ENCODE data around the gene ASXL3. TPM values are rescaled to one million over a fixed set of nuclear protein-coding genes. Genes with fewer than 3 reads are reported as not detected.

Gene ASXL3
- total and polyA plus RNA-seq, 3 experiments from 2014 or later, result not detected

GRCh38 chr18:33761363-33761762 is 183.3 kb downstream of the ASXL3 start:
- H3K9me3 Mint-ChIP-seq, result peaks cover 0 to 5% (median 4%) of the 10 kb centered on the region in 5 donors
- ChIA-PET POLR2A (no interaction called here), CTCF (no interaction called here)
- no peaks in the 10 kb centered on the region for H3K27me3 Mint-ChIP-seq
- no peaks in the 10 kb centered on the region for H3K36me3 ChIP-seq (ENCODE audit: insufficient read depth, low read length)
- no peak overlapping the region for H3K27ac ChIP-seq (ENCODE audit: low read depth, low read length)
- H3K4me3 ChIP-seq (ENCODE audit: low read length), result no peak overlapping the region
- H3K4me3 Mint-ChIP-seq, result no peak overlapping the region
- H3K4me1 ChIP-seq (ENCODE audit: insufficient read depth, low read length), result no peaks in the 10 kb centered on the region
- DNase-seq, result no peak
- no peaks in the 10 kb centered on the region for H3K9me3 ChIP-seq (ENCODE audit: low read length)
- H3K27ac Mint-ChIP-seq, result no peak overlapping the region
- H3K4me1 Mint-ChIP-seq, result no peaks in the 10 kb centered on the region
- no peaks in the 10 kb centered on the region for H3K27me3 ChIP-seq (ENCODE audit: insufficient read depth, low read length, poor library complexity, severe bottlenecking)
- H3K36me3 Mint-ChIP-seq, result no peaks in the 10 kb centered on the region

GRCh38 chr18:33781429-33781828 is 203.4 kb downstream of the ASXL3 start:
- Mint-ChIP-seq H3K9me3 (peaks cover 4 to 14% (median 6%) of the 10 kb centered on the region in 5 donors), H3K27me3 (no peaks in the 10 kb centered on the region), H3K27ac (no peak overlapping the region), H3K4me1 (no peaks in the 10 kb centered on the region), H3K36me3 (no peaks in the 10 kb centered on the region), H3K4me3 (no peak overlapping the region)
- ChIA-PET POLR2A (no interaction called here), CTCF (no interaction called here)
- H3K4me3 ChIP-seq (ENCODE audit: low read length), result no peak overlapping the region
- H3K4me1 ChIP-seq (ENCODE audit: insufficient read depth, low read length), result no peaks in the 10 kb centered on the region
- H3K9me3 ChIP-seq (ENCODE audit: low read length), result no peaks in the 10 kb centered on the region
- no peak for DNase-seq
- H3K36me3 ChIP-seq (ENCODE audit: insufficient read depth, low read length), result no peaks in the 10 kb centered on the region
- H3K27me3 ChIP-seq (ENCODE audit: insufficient read depth, low read length, poor library complexity, severe bottlenecking), result no peaks in the 10 kb centered on the region
- H3K27ac ChIP-seq (ENCODE audit: low read depth, low read length), result no peak overlapping the region

Other genes with a start within 250 kb of the ASXL3 start
- gene CCDC178, start 137.5 kb upstream of the ASXL3 start, total RNA-seq, result not detected
- not detected for gene CCDC178, start 137.5 kb upstream of the ASXL3 start, polyA plus RNA-seq

All from CD8-positive, alpha-beta memory T cell (primary cell).